Vagina (tissue), 2 donors: ENCODE results near the gene NEO1. TPM values are rescaled to one million over a fixed set of nuclear protein-coding genes. Genes with fewer than 3 reads are reported as not detected.
"Not testable (repeated sequence)": the region's sequence is repeated elsewhere in the genome, so short reads cannot be mapped to it uniquely, and the experiment has no call there.

Source experiments
- DNase-seq, 2 donors: peaks; one replicate each; pipeline ENCODE4 v3.0.0-alpha.2; 2017; ENCODE audit errors: extremely low spot score in 2 of 2
- H3K27ac ChIP-seq: fragments of 200-600 bp; sonication (generic); one replicate; pipeline ENCODE4 v1.5.1; 2019
- H3K27me3 ChIP-seq: fragments of 200-600 bp; sonication (generic); one replicate; pipeline ENCODE4 v1.5.1; 2019
- H3K36me3 ChIP-seq, 2 donors: fragments of 200-600 bp; sonication (generic); one replicate each; pipeline ENCODE4 v1.5.1; 2017 to 2019
- H3K4me1 ChIP-seq: fragments of 200-600 bp; sonication (generic); one replicate; pipeline ENCODE4 v1.5.1; 2019
- H3K4me3 ChIP-seq, 2 donors: fragments of 200-600 bp; sonication (generic); 1 replicate in 1 of 2; 2 replicates in 1 of 2; pipeline ENCODE4 v1.5.1; 2016 to 2019
- H3K9me3 ChIP-seq: fragments of 200-600 bp; sonication (generic); one replicate; pipeline ENCODE4 v1.5.1; 2019
- POLR2A ChIP-seq, 2 donors: fragments of 450-650 bp; IDR thresholded peaks; one replicate each; pipeline ENCODE4 v1.6.1; 2017; ENCODE audit warnings: antibody characterized with exemption in 2 of 2, mild to moderate bottlenecking in 2 of 2, moderate library complexity in 2 of 2
- POLR2AphosphoS5 ChIP-seq, 2 donors: sonication (generic); formaldehyde crosslinking; IDR thresholded peaks; one replicate each; pipeline ENCODE4 v1.9.0; 2017; ENCODE audit warnings: antibody characterized with exemption in 2 of 2, mild to moderate bottlenecking in 2 of 2, low read depth in 1 of 2; ENCODE audit not compliant: insufficient read depth in 1 of 2
- intact Hi-C: fragments of 100-400 bp; cut with DNase I; formaldehyde crosslinking; loops from one replicate; pipeline ENCODE4 v1.15.1; 2023
- total RNA-seq: library from RNA; depleted of rRNA; stranded (reverse); fragments of >200 nt; gene quantifications from one replicate; pipeline ENCODE4 v1.2.3, GENCODE V29; 2016
- TF ChIP-seq, protein P1 (sequence below), 3 experiments: fragments of 450-650 bp in 2 of 3; fragments of 200-600 bp in 1 of 3; sonication (generic) in 1 of 3; IDR thresholded peaks; one replicate each; pipeline ENCODE4 v1.5.1; 2017 to 2019; ENCODE audit warnings: antibody characterized with exemption in 3 of 3, mild to moderate bottlenecking in 2 of 3, moderate library complexity in 2 of 3

NEO1 gene
- total RNA-seq, 1 donor from 2014 or later = 21.9 TPM

DNA sequence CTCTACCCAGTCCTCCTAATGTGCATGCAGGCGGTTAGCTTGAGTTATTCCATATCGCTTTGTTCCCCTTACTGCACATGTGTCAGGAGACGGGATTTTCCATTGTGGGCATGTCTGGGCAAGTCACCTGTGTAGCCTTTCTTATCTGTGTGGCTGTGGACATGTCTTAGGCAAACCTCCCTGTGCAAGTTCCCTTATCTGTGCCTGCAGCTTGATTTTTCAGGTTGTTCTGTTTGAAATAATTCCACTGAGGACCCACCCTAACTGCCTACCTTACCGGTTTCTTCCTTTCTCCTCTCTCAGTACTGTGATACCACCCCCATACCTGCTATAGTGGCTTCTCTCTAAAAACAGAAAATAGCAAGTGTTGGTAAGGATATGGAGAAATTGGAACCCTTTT lies 113.6 kb downstream of the NEO1 start:
- DNase-seq = no peak
- Histone ChIP-seq H3K4me1 (no peaks in the 10 kb centered on the region), H3K4me3 (no peak overlapping the region), H3K27me3 (no peaks in the 10 kb centered on the region), H3K9me3 (no peaks in the 10 kb centered on the region), H3K27ac (no peak overlapping the region), H3K36me3 (no peaks in the 10 kb centered on the region)
- intact Hi-C loops = no loop called here
- TF ChIP-seq POLR2A (IDR thresholded peaks at IDR 0.05) (no peak), POLR2AphosphoS5 (IDR thresholded peaks at IDR 0.05; ENCODE audit: insufficient read depth in 1 of 2, low read depth in 1 of 2) (no peak)
- TF ChIP-seq, protein P1, sequence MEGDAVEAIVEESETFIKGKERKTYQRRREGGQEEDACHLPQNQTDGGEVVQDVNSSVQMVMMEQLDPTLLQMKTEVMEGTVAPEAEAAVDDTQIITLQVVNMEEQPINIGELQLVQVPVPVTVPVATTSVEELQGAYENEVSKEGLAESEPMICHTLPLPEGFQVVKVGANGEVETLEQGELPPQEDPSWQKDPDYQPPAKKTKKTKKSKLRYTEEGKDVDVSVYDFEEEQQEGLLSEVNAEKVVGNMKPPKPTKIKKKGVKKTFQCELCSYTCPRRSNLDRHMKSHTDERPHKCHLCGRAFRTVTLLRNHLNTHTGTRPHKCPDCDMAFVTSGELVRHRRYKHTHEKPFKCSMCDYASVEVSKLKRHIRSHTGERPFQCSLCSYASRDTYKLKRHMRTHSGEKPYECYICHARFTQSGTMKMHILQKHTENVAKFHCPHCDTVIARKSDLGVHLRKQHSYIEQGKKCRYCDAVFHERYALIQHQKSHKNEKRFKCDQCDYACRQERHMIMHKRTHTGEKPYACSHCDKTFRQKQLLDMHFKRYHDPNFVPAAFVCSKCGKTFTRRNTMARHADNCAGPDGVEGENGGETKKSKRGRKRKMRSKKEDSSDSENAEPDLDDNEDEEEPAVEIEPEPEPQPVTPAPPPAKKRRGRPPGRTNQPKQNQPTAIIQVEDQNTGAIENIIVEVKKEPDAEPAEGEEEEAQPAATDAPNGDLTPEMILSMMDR (IDR thresholded peaks at IDR 0.05) = no peak

DNA sequence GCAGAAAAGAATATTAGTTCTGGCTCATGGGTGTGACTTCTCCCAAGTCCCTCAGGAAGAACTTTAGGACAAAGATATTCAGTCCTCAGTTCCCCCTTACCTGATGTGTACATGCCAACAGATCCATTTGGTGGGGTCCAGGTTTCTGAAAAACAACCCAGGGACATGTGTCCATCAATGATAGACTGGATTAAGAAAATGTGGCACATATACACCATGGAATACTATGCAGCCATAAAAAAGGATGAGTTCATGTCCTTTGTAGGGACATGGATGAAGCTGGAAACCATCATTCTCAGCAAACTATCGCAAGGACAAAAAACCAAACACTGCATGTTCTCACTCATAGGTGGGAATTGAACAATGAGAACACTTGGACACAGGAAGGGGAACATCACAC lies 114.4 kb downstream of the NEO1 start:
- H3K4me1 ChIP-seq, intact Hi-C loops, H3K27me3 ChIP-seq, DNase-seq, H3K27ac ChIP-seq, H3K4me3 ChIP-seq, H3K9me3 ChIP-seq, H3K36me3 ChIP-seq: not testable (repeated sequence)

DNA sequence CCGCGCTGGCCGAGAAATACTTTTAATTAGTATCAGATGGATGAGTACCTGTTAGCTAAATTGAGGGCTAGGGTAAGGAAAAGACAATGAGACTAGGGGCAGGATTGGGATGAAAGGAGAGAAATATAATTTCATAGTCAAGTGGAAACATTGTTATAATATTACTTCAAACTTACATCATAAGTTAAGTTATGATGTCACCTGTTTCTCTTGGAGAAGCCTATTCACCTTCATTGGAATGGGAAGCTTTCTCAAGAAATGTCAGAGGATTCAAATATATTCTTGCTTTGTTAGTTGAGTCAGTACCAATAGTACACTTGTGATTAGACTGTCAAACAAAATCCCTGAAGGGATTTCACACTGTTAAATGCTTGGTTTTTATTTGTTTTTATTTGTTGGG lies 116.2 kb downstream of the NEO1 start:
- no peak overlapping the region for H3K4me3 ChIP-seq
- DNase-seq = no peak
- H3K4me1 ChIP-seq = no peaks in the 10 kb centered on the region
- no peaks in the 10 kb centered on the region for H3K36me3 ChIP-seq
- no peaks in the 10 kb centered on the region for H3K27me3 ChIP-seq
- TF ChIP-seq POLR2AphosphoS5 (IDR thresholded peaks at IDR 0.05; ENCODE audit: insufficient read depth in 1 of 2, low read depth in 1 of 2) = no peak
- no peak for TF ChIP-seq POLR2A (IDR thresholded peaks at IDR 0.05)
- TF ChIP-seq, protein P1 (IDR thresholded peaks at IDR 0.05) = no peak
- intact Hi-C loops = no loop called here
- no peak overlapping the region for H3K27ac ChIP-seq
- H3K9me3 ChIP-seq = no peaks in the 10 kb centered on the region

DNA sequence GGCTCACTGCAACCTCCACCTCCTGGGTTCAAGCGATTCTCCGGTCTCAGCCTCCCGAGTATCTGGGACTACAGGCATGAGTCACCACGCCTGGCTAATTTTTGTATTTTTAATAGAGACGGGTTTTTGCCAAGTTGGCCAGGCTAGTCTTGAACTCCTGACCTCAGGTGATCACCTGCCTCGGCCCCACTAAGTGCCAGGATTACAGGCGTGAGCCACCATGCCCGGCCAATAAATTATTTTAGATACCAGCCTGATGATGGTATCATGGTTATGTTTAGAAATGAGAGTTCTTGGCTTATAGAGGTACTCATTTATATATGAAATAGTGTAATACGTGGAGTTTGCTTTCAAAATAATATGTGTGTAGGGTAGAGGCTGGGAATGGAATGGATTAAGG lies 119.4 kb downstream of the NEO1 start:
- Histone ChIP-seq H3K4me1 (no peaks in the 10 kb centered on the region), H3K4me3 (no peak overlapping the region), H3K9me3 (no peaks in the 10 kb centered on the region), H3K36me3 (peaks cover 0 to 3% of the 10 kb centered on the region in 2 donors), H3K27ac (no peak overlapping the region), H3K27me3 (no peaks in the 10 kb centered on the region)
- DNase-seq = no peak
- no peak for TF ChIP-seq POLR2A (IDR thresholded peaks at IDR 0.05)
- TF ChIP-seq POLR2AphosphoS5 (IDR thresholded peaks at IDR 0.05; ENCODE audit: insufficient read depth in 1 of 2, low read depth in 1 of 2) = no peak
- TF ChIP-seq, protein P1 (IDR thresholded peaks at IDR 0.05) = no peak
- intact Hi-C loops = no loop called here

DNA sequence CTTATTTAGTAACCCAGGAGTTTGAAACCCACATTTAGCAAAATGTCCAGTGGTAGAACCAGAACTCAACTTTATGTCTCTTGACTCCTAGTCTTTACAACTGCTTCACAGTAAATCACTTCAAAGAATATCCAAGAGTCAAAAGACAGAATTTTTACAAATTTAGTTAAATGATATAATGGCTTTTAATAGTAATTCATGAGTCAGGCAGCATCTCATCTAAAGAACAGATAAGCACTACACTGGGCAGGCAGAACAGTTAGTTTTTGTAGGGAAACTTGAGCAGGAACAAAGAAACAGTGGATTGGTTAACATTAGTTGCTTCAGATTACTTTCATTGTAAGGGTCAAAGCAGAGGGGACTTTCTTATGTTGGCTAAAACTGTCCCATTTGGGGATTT lies 120.2 kb downstream of the NEO1 start:
- H3K9me3 ChIP-seq = no peaks in the 10 kb centered on the region
- H3K4me1 ChIP-seq = no peaks in the 10 kb centered on the region
- H3K27ac ChIP-seq = no peak overlapping the region
- intact Hi-C loops = no loop called here
- DNase-seq = no peak
- TF ChIP-seq POLR2A (IDR thresholded peaks at IDR 0.05) (no peak), POLR2AphosphoS5 (IDR thresholded peaks at IDR 0.05; ENCODE audit: insufficient read depth in 1 of 2, low read depth in 1 of 2) (no peak)
- TF ChIP-seq, protein P1 (IDR thresholded peaks at IDR 0.05) = no peak
- H3K36me3 ChIP-seq = peaks cover 0 to 7% of the 10 kb centered on the region in 2 donors
- H3K27me3 ChIP-seq = no peaks in the 10 kb centered on the region
- no peak overlapping the region for H3K4me3 ChIP-seq

DNA sequence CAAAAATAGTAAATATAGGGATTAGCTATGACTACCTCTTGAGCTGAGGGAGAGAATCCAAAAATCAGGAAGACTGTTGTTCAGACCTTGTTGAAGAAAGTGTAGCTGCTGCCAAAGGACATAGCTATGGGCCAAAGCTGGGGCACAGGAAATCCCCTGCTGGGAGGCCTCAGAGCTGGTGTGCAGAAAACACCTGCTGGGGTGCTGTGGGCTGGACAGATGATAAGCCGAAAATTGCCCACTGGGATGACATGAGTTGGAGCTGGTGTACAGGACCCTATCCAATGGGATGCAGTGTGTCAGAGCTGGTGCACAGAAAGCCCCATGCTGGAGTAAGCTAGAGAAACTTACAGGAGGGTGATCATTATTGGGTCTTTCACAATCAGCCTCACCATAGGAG lies 121.9 kb downstream of the NEO1 start:
- no peak overlapping the region for H3K4me3 ChIP-seq
- intact Hi-C loops = no loop called here
- H3K27ac ChIP-seq = no peak overlapping the region
- no peaks in the 10 kb centered on the region for H3K27me3 ChIP-seq
- H3K36me3 ChIP-seq = peaks cover 0 to 13% of the 10 kb centered on the region in 2 donors
- H3K4me1 ChIP-seq = no peaks in the 10 kb centered on the region
- DNase-seq = no peak
- H3K9me3 ChIP-seq = no peaks in the 10 kb centered on the region
- TF ChIP-seq POLR2AphosphoS5 (IDR thresholded peaks at IDR 0.05; ENCODE audit: insufficient read depth in 1 of 2, low read depth in 1 of 2) = no peak
- TF ChIP-seq POLR2A (IDR thresholded peaks at IDR 0.05) = no peak
- TF ChIP-seq, protein P1 (IDR thresholded peaks at IDR 0.05) = no peak
